SK-N-SH (cell line): ENCODE data around the gene KCNQ2. TPM values are rescaled to one million over a fixed set of nuclear protein-coding genes. Genes with fewer than 3 reads are reported as not detected.

Experiments
- CTCF ChIA-PET: fragments of 300-600, 350-600 bp; formaldehyde crosslinking; extraction: SDS; loops from one replicate; lab custom pipeline; 2021; lab: Yijun Ruan, JAX
- POLR2A ChIA-PET: fragments of 350-600 bp; sonication (Branson Sonifier 250); formaldehyde crosslinking; extraction: SDS; loops from one replicate; lab custom pipeline; 2020; ENCODE audit warnings: antibody characterized with exemption, inconsistent platforms; lab: Yijun Ruan, JAX
- DNase-seq: peaks from one replicate; pipeline ENCODE4 v3.0.0; 2012
- H2AFZ ChIP-seq: fragments of 200-600 bp; sonication (generic); 2 replicates; pipeline ENCODE4 v1.8.1; 2016; ENCODE audit warnings: antibody characterized with exemption, mild to moderate bottlenecking, low read depth
- H3F3A ChIP-seq: fragments of 200-600 bp; sonication (generic); replicated peaks from 2 replicates; pipeline ENCODE3; 2016; ENCODE audit warnings: antibody characterized with exemption, mild to moderate bottlenecking; ENCODE audit not compliant: insufficient read depth
- H3K27ac ChIP-seq, 2 experiments: fragments of 200-500 bp in 1 of 2; fragments of 200-600 bp in 1 of 2; sonication (Bioruptor generic) in 1 of 2; sonication (generic), shearing (Covaris generic) in 1 of 2; 2 replicates each; pipeline versions ENCODE4 v1.5.1 to v1.6.1; 2014 to 2016; ENCODE audit warnings: low read depth in 2 of 2, inconsistent platforms in 1 of 2, low read length in 1 of 2, mild to moderate bottlenecking in 1 of 2, mixed read lengths in 1 of 2
- H3K27me3 ChIP-seq: fragments of 200-600 bp; sonication (generic), shearing (Covaris generic); 2 replicates; pipeline ENCODE4 v1.6.1; 2016; ENCODE audit warnings: mixed run types; ENCODE audit not compliant: insufficient read depth
- H3K36me3 ChIP-seq, 2 experiments: fragments of 200-500 bp in 1 of 2; fragments of 200-600 bp in 1 of 2; sonication (Bioruptor generic) in 1 of 2; sonication (generic) in 1 of 2; replicated peaks in 1 of 2; 2 replicates each; pipeline versions ENCODE3 to v1.5.1; 2014 to 2016; ENCODE audit warnings: low read length in 1 of 2, mild to moderate bottlenecking in 1 of 2; ENCODE audit not compliant: insufficient read depth in 2 of 2, control insufficient read depth in 1 of 2
- H3K4me1 ChIP-seq, 2 experiments: fragments of 200-500 bp in 1 of 2; fragments of 200-600 bp in 1 of 2; sonication (Bioruptor generic) in 1 of 2; sonication (generic), shearing (Covaris generic) in 1 of 2; 2 replicates each; pipeline versions ENCODE4 v1.5.1 to v1.6.1; 2014 to 2016; ENCODE audit warnings: low read depth in 1 of 2, low read length in 1 of 2, mixed run types in 1 of 2; ENCODE audit not compliant: insufficient read depth in 2 of 2, control insufficient read depth in 1 of 2
- H3K4me2 ChIP-seq: fragments of 200-600 bp; sonication (generic), shearing (Covaris generic); 2 replicates; pipeline ENCODE4 v1.6.1; 2017; ENCODE audit warnings: mixed run types
- H3K4me3 ChIP-seq, 2 experiments: fragments of 200-500 bp in 1 of 2; fragments of 200-600 bp in 1 of 2; sonication (Bioruptor generic) in 1 of 2; sonication (generic), shearing (Covaris generic) in 1 of 2; 2 replicates each; pipeline versions ENCODE4 v1.5.1 to v1.8.1; 2014 to 2016; ENCODE audit warnings: low read depth in 2 of 2, inconsistent platforms in 1 of 2, low read length in 1 of 2, mild to moderate bottlenecking in 1 of 2, mixed read lengths in 1 of 2, moderate library complexity in 1 of 2
- H3K79me2 ChIP-seq: fragments of 200-600 bp; sonication (generic); 2 replicates; pipeline ENCODE4 v1.8.1; 2017; ENCODE audit warnings: mild to moderate bottlenecking; ENCODE audit not compliant: insufficient read depth
- H3K9ac ChIP-seq: fragments of 200-600 bp; sonication (generic); 2 replicates; pipeline ENCODE4 v1.6.1; 2017; ENCODE audit warnings: mixed run types
- H3K9me2 ChIP-seq: fragments of 200-600 bp; sonication (generic); 2 replicates; pipeline ENCODE4 v1.6.1; 2017; ENCODE audit warnings: mixed run types
- H3K9me3 ChIP-seq: fragments of 200-600 bp; sonication (generic); 2 replicates; pipeline ENCODE4 v1.6.1; 2017; ENCODE audit warnings: mixed run types, mild to moderate bottlenecking, moderate library complexity
- H4K20me1 ChIP-seq: fragments of 200-600 bp; sonication (generic); 2 replicates; pipeline ENCODE4 v1.6.1; 2017; ENCODE audit warnings: mild to moderate bottlenecking, mixed run types; ENCODE audit not compliant: insufficient read depth
- ELF1 ChIP-seq: IDR thresholded peaks from 2 replicates; pipeline ENCODE4 v1.4.0; 2012
- EZH2phosphoT487 ChIP-seq: fragments of 200-600 bp; sonication (generic); IDR thresholded peaks from 2 replicates; pipeline ENCODE4 v1.6.1; 2017; ENCODE audit warnings: low read depth, mixed run types, mild to moderate bottlenecking, antibody characterized with exemption, moderate library complexity, borderline replicate concordance
- FOSL2 ChIP-seq: IDR thresholded peaks from 2 replicates; pipeline ENCODE4 v1.4.0; 2012; ENCODE audit warnings: low read depth, mild to moderate bottlenecking, moderate library complexity, borderline replicate concordance
- FOXM1 ChIP-seq: IDR thresholded peaks from 2 replicates; pipeline ENCODE4 v1.4.0; 2012; ENCODE audit warnings: low read depth, mild to moderate bottlenecking
- GATA2 ChIP-seq: sonication (generic); formaldehyde crosslinking; IDR thresholded peaks from 2 replicates; pipeline ENCODE4 v1.5.0; 2020; ENCODE audit warnings: mild to moderate bottlenecking, missing genetic modification reagents
- MEF2A ChIP-seq: IDR thresholded peaks from 2 replicates; pipeline ENCODE4 v1.4.0; 2012; ENCODE audit warnings: low read depth, borderline replicate concordance
- MXI1 ChIP-seq: IDR thresholded peaks from 2 replicates; pipeline ENCODE4 v1.6.1; 2012; ENCODE audit warnings: mild to moderate bottlenecking, low read depth, low read length, improper control_type of control experiment
- NFIC ChIP-seq: IDR thresholded peaks from 2 replicates; pipeline ENCODE4 v1.4.0; 2012; ENCODE audit warnings: borderline replicate concordance
- POLR2AphosphoS5 ChIP-seq: IDR thresholded peaks from 2 replicates; pipeline ENCODE4 v1.6.1; 2012; ENCODE audit warnings: low read depth, low read length
- RCOR1 ChIP-seq: fragments of 150-350 bp; IDR thresholded peaks from 2 replicates; pipeline ENCODE4 v1.6.1; 2017; ENCODE audit warnings: antibody characterized with exemption, low read length
- SMC3 ChIP-seq: IDR thresholded peaks from 2 replicates; pipeline ENCODE4 v1.6.1; 2012; ENCODE audit warnings: low read depth, low read length, improper control_type of control experiment
- TAF1 ChIP-seq: IDR thresholded peaks from 2 replicates; pipeline ENCODE4 v1.6.1; 2012; ENCODE audit warnings: low read depth, mild to moderate bottlenecking, low read length, moderate library complexity, borderline replicate concordance
- TCF12 ChIP-seq: IDR thresholded peaks from 2 replicates; pipeline ENCODE4 v1.4.0; 2012
- WGBS: methylation state at CpG from one replicate; pipeline ENCODE4 v1.1.6; 2017; ENCODE audit warnings: low lambda C conversion rate; 5-methylcytosine and 5-hydroxymethylcytosine counted together
- polyA plus RNA-seq, 3 experiments: library from polyadenylated mRNA; depleted of rRNA; stranded (reverse); fragments of >200 nt; gene quantifications; 2 replicates each; pipeline ENCODE4 v1.2.3, GENCODE V29; 2012
- TF ChIP-seq, protein P1 (sequence below): IDR thresholded peaks from 2 replicates; pipeline ENCODE4 v1.4.0; 2012; ENCODE audit warnings: low read depth
- TF ChIP-seq, protein P2 (sequence below): fragments of 150-350 bp; IDR thresholded peaks from 2 replicates; pipeline ENCODE4 v1.6.1; 2016; ENCODE audit warnings: mild to moderate bottlenecking, low read depth, low read length
- TF ChIP-seq, protein P3 (sequence below): fragments of 150-350 bp; IDR thresholded peaks from 2 replicates; pipeline ENCODE4 v1.6.1; 2017; ENCODE audit warnings: antibody characterized with exemption, low read length, low read depth, borderline replicate concordance
- TF ChIP-seq, protein P4 (sequence below): IDR thresholded peaks from 2 replicates; pipeline ENCODE4 v1.6.1; 2012; ENCODE audit warnings: mild to moderate bottlenecking, low read depth, low read length, moderate library complexity

KCNQ2 gene
- polyA plus RNA-seq, 1 of the 3 experiments (the other 2 are of a cell fraction), result 3.9 TPM

DNA sequence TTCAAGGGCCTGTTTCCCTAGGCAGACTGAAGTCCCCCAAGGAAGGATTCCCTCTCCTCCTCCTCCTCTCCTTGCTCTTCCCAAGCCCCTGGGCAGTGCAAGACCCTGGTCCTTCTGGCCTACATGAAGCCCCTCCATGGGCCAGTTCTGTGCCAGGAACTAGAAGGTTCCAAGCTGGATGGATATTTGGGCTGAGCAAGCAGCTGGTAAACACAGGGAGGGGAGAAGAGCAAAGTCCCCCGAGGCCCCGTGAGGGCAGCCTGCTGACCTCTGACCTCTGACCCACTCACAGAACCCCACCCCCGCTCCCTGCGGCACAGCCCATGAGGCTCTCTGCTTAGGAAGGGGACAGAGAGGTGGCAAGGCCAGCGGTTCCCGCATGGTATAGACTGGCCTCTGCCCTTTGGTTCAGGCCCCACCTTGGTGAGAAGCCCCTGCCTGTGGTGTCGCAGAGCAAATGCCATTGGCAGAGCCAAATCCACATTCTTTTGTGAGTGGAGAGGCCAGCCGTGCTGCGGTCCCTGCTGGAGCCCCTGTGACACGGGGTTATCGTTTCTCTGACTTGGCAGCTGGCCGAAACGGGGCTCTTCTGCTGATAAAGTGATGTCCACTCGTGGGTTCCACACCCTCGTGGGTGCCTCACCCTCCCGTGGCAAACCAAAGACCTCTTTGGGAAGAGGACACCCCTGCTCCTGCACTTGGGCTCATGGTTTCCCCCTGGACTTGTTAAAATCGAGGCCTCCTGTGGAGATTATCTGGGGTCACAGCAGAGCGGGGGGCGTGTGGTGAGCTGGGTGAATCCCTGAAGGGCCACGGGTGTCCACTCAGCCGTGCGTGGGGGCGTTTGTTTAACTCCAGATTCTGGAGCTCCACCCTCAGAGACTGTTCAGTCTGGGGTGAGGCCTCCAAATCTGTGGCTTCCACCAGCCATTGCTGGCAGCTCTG is 109.2 kb downstream of the KCNQ2 start:
- Histone ChIP-seq H3K9me3 (no peaks in the 10 kb centered on the region), H3K9ac (no peak overlapping the region), H2AFZ (no peak overlapping the region), H3K4me1 (peaks cover 0 to 4% of the 10 kb centered on the region in 2 experiments; a peak in 1 of 4 replicates), H3K27me3 (no peaks in the 10 kb centered on the region), H3K79me2 (no peaks in the 10 kb centered on the region), H3K27ac (no peak overlapping the region), H3F3A (no peaks in the 10 kb centered on the region), H4K20me1 (no peaks in the 10 kb centered on the region), H3K4me3 (no peak overlapping the region), H3K4me2 (no peak overlapping the region), H3K9me2 (no peaks in the 10 kb centered on the region), H3K36me3 (no peaks in the 10 kb centered on the region)
- ChIA-PET CTCF (interaction anchor here (2.4 to 3.2 kb wide), 2 partner anchors 19 to 53 kb away, joined by 21 to 26 read pairs; no protein-coding TSS in a partner anchor), POLR2A (interaction anchor here (0.7 kb wide), 1 partner anchor 58 kb away, joined by 3 read pairs; no protein-coding TSS in a partner anchor)
- 61% methylated on average over 13 of the region's 23 CpGs for WGBS
- TF ChIP-seq MEF2A (no peak), FOXM1 (no peak), ELF1 (no peak), RCOR1 (no peak), SMC3 (no peak), EZH2phosphoT487 (no peak), GATA2 (no peak)
- TF ChIP-seq, protein P1, sequence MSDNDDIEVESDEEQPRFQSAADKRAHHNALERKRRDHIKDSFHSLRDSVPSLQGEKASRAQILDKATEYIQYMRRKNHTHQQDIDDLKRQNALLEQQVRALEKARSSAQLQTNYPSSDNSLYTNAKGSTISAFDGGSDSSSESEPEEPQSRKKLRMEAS, result no peak
- TF ChIP-seq, protein P2, sequence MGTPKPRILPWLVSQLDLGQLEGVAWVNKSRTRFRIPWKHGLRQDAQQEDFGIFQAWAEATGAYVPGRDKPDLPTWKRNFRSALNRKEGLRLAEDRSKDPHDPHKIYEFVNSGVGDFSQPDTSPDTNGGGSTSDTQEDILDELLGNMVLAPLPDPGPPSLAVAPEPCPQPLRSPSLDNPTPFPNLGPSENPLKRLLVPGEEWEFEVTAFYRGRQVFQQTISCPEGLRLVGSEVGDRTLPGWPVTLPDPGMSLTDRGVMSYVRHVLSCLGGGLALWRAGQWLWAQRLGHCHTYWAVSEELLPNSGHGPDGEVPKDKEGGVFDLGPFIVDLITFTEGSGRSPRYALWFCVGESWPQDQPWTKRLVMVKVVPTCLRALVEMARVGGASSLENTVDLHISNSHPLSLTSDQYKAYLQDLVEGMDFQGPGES, result no peak
- DNase-seq, result no peak

DNA sequence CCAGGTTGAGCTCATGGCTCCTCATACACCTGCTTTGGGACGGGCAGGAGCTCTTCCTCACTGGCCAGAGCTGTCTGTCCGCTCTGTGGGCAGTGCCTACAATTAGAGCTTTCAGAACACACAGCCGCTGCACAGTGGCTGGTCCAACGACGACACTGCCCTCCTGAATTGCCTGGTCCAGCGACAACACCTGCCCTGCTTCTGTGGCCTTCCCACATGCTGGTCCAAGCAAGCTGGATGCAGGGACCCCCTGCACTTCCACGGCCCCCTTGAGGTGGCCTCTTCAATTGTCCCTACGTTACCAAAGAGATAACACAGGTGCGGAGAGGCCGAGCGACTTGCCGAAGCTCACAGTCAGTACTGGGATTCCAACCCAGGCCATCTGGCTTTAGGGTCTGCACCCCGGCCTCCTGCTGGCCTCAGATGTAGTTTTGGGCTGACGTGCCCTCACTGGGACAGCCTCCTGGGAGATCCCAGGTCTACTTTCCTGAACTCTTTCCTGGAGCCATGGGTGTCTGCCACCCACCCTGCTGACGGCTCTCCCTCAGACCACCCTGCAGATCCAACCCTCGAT is 109.9 kb downstream of the KCNQ2 start:
- no peaks in the 10 kb centered on the region for H3K36me3 ChIP-seq
- H3K9ac ChIP-seq, result no peak overlapping the region
- no peak overlapping the region for H3K27ac ChIP-seq
- no peaks in the 10 kb centered on the region for H3K79me2 ChIP-seq
- no peaks in the 10 kb centered on the region for H4K20me1 ChIP-seq
- POLR2A ChIA-PET, result no interaction called here
- H3K4me3 ChIP-seq, result no peak overlapping the region
- H3K4me1 ChIP-seq, result peaks cover 0 to 4% of the 10 kb centered on the region in 2 experiments; a peak in 1 of 4 replicates
- H3K27me3 ChIP-seq, result no peaks in the 10 kb centered on the region
- DNase-seq, result no peak
- H3K9me3 ChIP-seq, result no peaks in the 10 kb centered on the region
- CTCF ChIA-PET, result interaction anchor here (0.6 to 3.2 kb wide), 3 partner anchors 20 to 139 kb away, joined by 3 to 26 read pairs (median 21); no protein-coding TSS in a partner anchor
- WGBS, result 59% methylated on average over 10 of the region's 16 CpGs
- H3K9me2 ChIP-seq, result no peaks in the 10 kb centered on the region
- no peaks in the 10 kb centered on the region for H3F3A ChIP-seq
- no peak overlapping the region for H2AFZ ChIP-seq
- no peak overlapping the region for H3K4me2 ChIP-seq
- TF ChIP-seq, protein P3, sequence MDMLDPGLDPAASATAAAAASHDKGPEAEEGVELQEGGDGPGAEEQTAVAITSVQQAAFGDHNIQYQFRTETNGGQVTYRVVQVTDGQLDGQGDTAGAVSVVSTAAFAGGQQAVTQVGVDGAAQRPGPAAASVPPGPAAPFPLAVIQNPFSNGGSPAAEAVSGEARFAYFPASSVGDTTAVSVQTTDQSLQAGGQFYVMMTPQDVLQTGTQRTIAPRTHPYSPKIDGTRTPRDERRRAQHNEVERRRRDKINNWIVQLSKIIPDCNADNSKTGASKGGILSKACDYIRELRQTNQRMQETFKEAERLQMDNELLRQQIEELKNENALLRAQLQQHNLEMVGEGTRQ, result no peak
- TF ChIP-seq FOSL2, result no peak
- no peak for TF ChIP-seq EZH2phosphoT487
- TF ChIP-seq FOXM1, result no peak
- TF ChIP-seq, protein P4, sequence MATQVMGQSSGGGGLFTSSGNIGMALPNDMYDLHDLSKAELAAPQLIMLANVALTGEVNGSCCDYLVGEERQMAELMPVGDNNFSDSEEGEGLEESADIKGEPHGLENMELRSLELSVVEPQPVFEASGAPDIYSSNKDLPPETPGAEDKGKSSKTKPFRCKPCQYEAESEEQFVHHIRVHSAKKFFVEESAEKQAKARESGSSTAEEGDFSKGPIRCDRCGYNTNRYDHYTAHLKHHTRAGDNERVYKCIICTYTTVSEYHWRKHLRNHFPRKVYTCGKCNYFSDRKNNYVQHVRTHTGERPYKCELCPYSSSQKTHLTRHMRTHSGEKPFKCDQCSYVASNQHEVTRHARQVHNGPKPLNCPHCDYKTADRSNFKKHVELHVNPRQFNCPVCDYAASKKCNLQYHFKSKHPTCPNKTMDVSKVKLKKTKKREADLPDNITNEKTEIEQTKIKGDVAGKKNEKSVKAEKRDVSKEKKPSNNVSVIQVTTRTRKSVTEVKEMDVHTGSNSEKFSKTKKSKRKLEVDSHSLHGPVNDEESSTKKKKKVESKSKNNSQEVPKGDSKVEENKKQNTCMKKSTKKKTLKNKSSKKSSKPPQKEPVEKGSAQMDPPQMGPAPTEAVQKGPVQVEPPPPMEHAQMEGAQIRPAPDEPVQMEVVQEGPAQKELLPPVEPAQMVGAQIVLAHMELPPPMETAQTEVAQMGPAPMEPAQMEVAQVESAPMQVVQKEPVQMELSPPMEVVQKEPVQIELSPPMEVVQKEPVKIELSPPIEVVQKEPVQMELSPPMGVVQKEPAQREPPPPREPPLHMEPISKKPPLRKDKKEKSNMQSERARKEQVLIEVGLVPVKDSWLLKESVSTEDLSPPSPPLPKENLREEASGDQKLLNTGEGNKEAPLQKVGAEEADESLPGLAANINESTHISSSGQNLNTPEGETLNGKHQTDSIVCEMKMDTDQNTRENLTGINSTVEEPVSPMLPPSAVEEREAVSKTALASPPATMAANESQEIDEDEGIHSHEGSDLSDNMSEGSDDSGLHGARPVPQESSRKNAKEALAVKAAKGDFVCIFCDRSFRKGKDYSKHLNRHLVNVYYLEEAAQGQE, result no peak
- no peak for TF ChIP-seq TCF12
- TF ChIP-seq SMC3, result no peak
- no peak for TF ChIP-seq MXI1
- TF ChIP-seq, protein P1, result no peak
- no peak for TF ChIP-seq NFIC
- TF ChIP-seq TAF1, result no peak
- no peak for TF ChIP-seq POLR2AphosphoS5
